Measurements from ENCODE around the gene VSX1. TPM values are rescaled to one million over a fixed set of nuclear protein-coding genes. Genes with fewer than 3 reads are reported as not detected.

The VSX1 gene
- total RNA-seq, 1 donor = not detected

Other genes with a start within 250 kb of the VSX1 start
- gene CST7, start 132.9 kb downstream of the VSX1 start, total RNA-seq = 18.6 TPM
- gene APMAP, start 89.4 kb downstream of the VSX1 start, total RNA-seq = 39.0 TPM
- 114 TPM for gene ACSS1, start 24.0 kb downstream of the VSX1 start, total RNA-seq
- gene ENTPD6, start 113.6 kb upstream of the VSX1 start, total RNA-seq = 43.6 TPM
- gene PYGB, start 165.9 kb upstream of the VSX1 start, total RNA-seq = 31.5 TPM